HG03103 (cell line): Measurements from ENCODE around the gene CDH5.

Experiments
- ATAC-seq: cut with Tn5 transposase; IDR thresholded peaks from one replicate; pipeline ENCODE4 v1.9.1; 2021; ENCODE audit warnings: low read depth; ENCODE audit not compliant: unreplicated experiment

The CDH5 gene

DNA sequence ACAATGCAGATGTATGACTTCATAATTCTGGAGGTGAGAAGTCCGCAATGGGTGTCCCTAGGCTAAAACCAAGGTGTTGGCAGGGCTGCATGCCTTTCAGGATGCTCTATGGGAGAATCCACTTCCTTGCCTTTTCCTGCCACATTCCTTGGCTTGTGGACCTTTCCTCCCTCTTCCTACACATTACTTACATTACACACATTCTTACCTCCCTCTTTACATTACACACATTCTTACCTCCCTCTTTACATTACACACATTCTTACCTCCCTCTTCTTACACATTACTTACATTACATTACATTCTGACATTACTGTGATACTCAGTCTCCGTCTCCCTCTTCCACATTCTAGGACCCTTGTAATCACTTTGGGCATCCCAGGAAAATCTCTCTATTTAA is 14.2 kb upstream of the CDH5 start:
- no peak for ATAC-seq

DNA sequence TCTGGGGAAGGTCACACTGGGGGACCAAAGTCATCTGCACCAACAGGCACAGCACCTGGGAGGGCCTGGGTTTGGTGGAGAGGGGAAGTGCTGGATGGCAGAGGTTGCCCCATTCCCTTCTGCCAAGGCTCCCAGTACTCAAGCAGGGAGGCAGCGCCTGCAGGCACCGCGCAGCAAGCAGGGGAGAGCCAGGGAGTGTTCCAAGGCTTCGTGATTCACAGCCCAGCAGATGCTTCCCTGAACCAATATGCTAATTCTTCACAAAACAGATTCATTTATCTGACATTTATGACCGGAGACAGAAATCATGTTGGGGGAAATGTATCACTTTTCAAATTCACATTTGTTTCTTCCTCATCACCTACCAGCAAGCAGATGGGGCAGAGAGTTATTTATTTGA is 13.4 kb upstream of the CDH5 start:
- ATAC-seq, result no peak

DNA sequence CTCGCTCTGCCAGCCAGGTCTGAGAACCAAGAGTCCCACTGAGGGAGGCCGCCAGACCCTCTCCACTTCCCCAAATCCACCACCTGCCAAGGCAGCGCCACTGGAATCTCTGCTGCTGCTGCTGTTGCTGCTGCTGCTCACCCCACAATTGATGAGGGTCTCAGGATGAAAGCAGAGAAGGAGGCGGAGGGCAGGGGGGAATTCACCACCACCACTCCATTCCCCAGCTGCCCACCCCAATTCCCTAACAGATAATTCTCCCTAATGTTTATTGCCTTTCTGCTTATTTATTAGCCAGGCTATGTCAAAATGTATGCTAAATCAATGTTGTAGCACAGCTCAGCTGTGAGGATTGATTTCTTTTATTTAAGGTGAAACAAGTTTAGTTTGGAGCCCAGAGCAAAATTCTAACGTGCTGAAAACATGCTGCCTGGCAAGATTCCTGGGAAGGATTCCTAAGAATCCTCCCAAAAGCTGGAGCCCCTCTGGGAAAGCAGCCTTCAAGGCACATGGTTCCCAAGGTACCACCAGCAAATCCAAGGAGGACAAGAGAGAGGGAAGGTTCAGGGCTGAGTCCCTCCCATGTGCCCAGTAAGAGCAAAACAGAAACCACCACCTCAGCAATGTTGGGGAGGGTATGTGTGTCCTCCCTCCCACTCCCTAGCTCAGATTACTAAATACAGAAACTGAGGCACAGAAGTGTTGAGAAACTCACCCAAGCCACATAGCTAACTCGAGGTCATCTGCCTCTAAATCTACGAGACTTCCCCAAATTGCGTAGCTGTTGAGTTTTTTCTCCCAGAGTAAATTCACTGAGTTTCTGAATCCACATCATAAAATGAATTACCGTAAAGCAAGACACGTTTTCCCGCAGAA is 12.2 kb upstream of the CDH5 start:
- no peak for ATAC-seq

DNA sequence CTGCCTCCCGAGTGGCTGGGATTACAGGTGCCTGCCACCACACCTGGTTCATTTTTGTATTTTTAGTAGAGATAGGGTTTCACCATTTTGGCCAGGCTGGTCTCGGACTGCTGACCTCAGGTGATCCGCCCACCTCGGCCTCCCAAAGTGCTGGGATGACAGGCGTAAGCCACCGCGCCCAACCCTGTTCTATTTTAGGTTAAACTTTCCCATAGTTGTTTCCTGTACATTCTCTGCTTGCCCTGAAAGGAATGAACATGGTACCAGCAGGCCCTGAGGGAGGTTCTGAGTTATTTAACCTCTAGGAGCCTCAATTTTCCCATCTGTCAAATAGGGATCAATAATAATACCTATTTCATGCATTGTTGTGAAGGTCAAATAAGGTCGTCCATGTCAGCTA is 11.0 kb upstream of the CDH5 start:
- no peak for ATAC-seq

DNA sequence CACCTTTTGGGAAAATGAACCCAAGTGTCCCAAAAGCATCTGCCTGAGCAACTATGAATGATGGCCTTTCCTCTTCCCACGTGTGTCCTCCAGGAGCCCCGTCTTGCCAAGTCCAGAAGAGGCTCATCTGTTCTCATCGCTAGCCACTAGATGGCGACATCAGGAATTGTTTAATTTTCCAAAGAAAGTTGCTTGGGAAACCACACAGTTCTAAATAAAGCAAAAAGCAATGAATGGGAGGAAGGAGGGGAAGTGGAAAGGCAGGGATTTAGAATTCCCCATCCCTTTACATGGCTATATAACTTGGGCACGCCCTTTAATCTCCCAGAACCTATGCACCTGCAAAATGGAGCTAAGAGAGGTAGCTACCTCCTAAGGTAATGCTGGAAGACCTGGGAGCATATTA is 9.0 kb upstream of the CDH5 start:
- ATAC-seq, result no peak

DNA sequence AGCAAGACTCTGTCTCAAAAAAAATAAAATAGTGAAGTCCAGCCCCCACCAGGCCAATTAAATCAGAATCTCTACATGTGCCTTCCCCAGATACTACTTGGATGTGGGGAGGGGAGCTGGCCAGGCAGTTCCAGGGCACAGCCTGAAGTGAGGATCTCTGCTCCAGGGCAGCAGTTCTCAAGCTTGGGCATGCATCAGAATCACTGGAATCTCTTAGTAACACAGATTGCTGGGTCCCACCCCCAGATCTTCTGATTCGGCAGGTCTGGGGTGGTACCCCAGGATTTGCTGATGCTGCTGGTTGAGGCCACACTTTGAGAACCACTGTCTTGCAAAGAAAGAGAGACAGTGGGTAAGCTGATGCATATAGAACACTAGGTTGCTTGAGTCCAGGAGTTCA is 8.3 kb upstream of the CDH5 start:
- ATAC-seq, result no peak

DNA sequence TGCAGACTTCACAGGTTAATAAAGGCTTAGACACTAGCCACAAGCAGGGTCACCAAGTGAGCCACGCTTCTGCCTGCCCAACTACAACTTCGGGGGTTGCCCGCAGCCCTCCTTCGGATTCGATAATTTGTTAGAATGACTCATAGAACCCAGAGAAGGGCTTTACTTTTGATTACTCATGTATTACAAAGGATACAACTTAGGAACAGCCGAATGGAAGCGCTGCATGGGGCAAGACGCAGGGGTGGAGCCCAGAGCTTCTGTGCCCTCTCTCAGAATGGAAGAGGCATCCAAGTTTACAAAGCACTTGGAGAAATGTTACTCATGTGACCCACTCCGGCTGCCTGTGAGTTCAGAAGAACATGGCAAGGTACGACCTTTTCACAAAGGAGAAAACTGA is 7.5 kb upstream of the CDH5 start:
- ATAC-seq, result no peak

DNA sequence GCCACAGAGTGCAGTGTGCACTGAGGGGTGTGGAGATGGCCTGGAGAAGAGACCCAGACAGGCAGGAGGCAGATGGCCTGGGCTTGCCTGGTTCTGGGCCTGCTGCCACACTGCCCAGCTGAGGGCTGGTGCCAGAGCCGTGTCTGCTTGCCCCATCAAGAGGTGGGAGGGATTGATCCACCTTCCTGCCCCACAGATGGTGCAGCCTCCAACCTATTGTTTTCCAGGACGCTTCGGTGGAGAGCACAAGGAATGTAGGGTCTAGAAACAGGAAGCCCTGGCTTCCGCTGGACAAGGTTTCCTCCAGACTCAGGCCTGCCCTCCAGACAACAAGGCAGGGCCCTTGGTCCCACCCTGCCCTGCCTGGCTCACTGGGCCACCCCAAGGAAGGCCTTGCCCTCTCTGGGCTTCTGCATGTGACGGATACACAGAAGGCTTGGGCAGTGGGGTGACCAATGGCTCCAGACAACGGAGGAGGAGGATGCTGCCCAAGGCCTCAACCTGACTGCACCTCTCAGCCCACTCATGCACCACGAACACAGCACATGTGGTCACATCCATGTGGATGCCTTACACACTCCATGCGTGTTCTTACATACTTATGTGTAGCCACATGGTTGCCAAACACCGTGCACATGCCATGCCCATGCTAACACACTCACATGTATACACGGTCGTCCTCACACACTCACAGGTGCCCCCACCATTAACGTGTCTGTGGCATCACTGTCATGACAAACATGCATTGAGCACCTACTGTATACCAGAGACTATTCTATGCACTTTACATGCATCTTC is 6.5 kb upstream of the CDH5 start:
- no peak for ATAC-seq

DNA sequence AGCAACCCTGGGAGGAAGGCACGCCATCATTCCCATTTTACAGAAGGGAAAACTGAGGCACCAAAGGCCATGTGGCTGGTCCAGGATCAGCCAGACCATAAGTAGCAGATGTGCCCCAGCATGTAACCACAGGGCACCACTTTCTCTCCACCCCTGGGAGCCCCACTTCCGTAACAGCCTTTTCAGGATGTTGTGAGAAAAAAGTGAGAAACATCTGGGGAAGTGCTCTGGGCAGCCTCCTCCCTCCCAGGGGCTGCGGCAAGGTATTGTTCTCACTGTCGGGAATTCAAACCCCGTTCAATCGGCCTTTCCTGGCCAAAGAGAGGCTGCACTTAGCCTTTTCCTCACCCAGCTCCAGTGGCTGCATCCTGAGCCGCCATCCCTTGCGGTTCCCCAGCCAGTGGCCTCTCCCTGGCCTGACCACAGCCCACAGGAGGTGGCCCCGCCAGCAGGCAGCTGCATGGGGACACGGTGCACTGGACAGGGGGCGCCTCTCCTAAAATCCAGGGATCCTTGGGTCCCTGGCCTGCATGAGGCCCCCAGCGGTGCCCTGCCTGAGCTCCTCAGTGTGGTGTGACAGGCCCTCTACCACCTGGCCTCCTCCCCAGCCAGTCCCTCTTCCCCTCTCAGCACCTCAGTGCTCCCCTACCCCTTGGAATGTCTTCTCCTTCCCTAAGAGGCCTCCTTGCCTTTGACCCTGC is 5.7 kb upstream of the CDH5 start:
- ATAC-seq, result no peak

DNA sequence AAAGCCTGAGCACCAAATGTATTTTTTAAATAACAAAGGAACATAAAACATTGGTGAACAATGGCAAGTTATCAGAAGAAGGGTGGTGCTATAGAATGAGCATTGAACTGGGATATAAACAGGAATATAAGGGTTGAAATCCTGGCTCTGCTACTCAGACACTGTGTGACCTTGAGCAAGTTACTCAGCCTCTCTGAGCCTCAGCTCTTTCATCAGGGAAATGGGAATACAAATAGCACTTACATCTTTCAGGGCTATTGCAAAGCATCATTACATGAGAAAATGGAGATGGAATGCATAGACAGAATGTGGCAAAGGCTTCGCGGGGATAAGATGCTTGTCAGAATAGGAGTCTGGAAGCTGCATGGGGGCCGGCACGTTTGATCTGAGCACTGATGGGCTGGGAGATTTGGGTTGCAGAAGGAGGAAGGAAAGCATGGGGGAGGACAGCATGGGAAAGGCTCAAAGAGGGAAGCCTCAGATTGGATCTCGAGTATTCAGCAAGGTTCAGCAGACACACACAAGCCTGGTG is 4.8 kb upstream of the CDH5 start:
- no peak for ATAC-seq

DNA sequence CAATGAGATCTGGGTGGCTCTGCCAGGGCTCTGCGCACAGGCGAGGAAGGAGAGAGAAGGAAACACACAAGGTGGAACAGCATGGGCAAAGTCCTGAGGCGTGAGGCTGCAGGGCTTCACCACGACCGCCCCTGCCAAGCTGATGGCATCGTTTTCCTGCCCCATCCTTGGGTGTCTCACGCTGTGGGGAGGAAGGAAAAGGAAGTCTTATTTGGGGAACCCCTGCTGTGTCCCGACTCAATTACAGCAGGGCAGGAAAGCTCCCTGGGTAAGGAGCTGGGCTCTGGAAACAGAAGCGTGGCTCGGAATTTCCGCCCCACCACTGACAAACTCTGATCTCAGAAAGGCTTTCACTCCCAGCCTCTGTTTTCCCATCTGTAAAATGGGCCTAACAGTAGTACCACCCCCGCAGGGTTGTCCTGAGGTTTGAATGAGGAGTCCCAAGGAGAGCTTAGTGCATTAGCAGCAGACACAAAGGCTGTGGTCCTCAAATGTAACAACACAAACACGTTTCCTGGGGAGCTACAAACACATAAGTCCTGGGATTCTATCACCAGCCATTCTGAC is 3.2 kb upstream of the CDH5 start:
- no peak for ATAC-seq

DNA sequence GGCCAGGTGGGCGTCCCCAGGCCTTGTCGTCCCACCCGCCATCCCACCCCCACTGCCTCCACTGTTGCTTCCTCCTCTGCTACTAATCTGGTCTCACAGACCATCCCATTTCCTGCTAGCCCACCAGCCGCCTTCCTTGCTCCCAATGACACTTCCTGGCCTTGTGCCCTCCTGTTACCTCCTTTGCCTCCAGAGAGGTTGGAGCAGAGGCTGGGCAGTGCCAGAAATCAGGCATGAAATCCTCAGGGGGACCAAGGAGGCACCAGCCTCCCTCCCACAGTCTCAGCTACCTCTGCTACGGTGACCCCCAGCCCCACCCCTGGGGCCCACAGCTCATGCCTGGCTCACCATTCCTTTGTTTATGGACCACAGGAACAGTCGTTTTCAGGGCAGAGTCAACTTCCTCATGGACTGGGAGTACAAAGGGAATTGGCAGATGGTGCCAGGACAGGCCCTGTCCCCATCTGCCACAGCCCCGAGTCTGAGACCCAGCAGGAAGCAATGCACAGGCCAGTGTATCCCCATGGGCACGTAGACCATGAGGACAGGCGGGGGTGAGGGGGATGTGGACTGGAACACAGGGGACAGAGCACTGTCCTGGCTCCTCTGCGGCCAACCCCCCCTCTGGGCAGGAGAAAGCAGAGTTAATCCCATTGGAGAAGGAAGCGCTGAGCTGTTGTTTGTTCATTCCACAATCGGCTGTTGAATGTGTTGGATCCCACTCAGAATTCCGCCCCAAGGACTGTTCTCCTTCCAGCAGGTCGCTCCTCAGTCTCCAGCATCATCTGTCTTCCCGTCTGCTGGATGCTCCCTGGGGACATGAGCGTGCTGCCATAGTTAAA is 2.2 kb upstream of the CDH5 start:
- ATAC-seq, result no peak

DNA sequence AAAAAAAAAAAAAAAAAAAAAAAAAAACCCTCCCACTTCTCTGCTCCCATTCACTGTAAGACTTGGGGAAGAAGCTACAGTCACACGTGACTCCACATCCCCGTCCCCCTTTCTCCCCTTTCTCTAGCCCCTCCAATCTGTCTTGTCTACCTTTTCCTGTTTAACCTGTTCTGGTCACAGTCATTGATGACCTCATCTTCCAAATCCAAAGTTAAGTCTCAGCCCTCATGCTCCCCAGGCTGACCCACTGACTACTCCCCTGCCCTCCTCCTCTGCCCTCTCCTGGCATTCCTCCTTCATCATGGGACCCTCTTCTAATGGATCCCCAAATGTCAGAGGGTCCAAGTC is 1.6 kb upstream of the CDH5 start:
- ATAC-seq, result no peak

DNA sequence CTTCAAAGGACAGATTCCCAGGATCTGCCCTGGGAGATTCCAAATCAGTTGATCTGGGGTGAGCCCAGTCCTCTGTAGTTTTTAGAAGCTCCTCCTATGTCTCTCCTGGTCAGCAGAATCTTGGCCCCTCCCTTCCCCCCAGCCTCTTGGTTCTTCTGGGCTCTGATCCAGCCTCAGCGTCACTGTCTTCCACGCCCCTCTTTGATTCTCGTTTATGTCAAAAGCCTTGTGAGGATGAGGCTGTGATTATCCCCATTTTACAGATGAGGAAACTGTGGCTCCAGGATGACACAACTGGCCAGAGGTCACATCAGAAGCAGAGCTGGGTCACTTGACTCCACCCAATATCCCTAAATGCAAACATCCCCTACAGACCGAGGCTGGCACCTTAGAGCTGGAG is 840 bp upstream of the CDH5 start:
- ATAC-seq, result no peak

DNA sequence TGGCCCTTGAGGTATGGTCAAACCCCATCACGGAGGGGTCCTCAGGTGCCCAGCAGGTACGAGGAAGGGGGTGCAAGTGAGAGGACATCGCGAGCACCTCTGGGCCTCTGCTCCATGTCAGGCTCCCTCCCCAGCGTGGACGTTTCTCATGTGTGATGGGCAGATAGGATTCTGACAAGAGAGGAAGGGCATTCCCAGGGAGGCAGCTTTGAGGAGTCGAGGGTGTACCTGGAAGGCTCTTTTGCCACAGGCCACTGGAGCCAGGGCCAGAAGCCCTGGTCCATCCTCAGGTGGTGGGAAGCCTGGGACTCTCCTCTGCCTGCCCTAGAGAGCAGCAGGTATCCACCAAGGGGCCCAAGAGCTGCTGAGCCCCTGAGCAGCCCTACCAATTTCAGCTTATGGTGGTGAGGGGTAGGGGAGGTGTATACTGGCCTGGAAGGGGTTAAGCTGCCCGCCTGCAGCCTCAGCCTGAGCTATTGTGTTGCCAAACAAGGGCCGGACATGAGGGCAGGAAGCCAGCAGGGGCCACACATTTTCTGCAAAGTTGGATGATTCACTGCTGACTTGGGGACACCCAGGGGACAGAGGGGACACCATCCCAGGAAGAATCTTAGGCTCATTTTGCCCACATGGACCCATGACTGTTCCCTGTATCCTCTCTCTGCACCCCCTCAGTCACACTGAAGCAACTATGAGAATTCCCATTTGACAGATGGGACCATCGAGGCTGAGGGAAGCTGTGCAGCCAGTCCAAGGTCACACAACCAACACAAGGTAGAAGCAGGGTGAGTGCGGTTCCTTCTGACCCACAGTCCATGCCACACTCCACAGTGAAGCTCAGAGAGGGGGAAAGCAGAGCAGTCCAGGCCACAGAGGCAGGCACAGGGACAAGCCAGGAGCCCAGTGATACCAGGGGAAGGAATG is 1.7 kb downstream of the CDH5 start:
- no peak for ATAC-seq

DNA sequence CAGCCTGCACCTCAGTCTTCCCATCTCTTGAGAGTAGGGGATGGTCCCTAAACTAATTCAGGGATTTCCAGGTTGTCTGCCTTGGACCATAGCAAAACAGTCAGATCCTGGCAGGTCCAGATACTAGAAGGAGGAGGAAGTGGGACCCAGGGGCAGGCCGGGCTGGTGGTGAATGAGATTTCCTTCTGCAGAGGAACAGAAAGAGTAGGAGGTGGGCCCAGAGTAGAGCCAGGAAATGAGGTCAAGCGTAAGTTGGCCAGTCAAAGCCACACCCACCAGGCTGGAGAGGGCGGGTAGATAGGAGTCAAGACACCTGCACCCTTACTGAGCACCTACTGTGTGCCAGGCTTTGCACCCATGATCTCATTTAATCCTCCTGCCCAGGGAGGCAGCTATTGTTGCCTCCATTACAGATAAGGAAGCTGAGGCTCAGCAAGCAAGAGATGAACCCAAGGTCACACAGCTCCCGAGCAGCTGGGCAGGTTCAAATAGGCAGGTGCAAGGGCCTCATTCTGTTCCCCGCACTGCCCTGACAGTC is 2.6 kb downstream of the CDH5 start:
- no peak for ATAC-seq

DNA sequence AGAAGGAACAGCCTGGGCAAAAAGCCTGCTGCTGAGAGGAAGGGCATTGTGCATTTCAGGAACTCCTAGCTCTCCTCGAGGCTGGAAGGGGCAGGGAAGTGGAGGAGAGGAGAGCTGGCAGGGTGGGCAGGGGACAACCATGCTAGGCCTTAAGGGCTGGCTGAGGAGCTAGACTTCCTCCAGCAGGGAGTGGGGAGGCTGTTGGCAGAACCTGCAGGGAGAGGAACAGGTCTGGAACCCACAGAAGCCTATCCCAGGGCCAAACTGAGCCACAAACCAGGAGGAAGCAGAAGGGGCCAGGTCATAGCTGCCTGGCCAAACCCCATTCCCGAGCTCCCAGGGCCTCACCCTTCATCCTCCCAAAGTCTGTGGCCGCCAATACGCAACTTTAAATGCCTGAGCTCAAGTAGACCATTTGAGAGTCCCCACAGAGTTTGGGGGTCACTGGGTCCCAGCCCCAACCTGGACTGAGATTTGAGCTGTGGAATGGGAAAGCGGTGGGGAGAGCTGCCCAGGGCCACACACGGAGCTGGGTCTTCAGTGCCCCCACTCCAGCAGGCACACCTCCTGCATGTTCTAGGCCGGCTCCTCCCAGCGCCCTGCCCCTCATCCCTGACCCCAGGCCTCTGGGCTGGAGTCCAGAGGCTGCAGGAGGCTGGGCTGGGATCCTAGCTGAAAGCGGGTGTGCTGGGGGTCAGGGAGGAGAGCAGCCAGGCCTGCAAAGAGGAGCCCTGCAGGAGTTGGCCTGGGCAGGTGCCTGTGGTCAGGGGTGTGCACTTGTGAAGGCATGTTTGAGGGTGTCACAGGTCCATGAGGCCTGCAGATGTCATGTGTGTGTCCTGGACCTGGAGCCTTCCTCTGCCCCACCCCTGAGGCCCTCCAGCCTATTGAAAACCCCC is 4.5 kb downstream of the CDH5 start:
- ATAC-seq, result no peak
